Measurements from ENCODE around the gene XRN1. TPM values are rescaled to one million over a fixed set of nuclear protein-coding genes. Genes with fewer than 3 reads are reported as not detected.

The XRN1 gene
- total RNA-seq, 2 donors from 2014 or later = 32.1 to 33.3 TPM

GRCh38 chr3:142274908-142275307 lies 172.9 kb downstream of the XRN1 start:
- intact Hi-C loops (cut with DNase I) = no loop called here
- Histone ChIP-seq H3K9me3 (no peaks in the 10 kb centered on the region), H3K4me1 (replicated peaks) (no peaks in the 10 kb centered on the region), H3K27me3 (replicated peaks; ENCODE audit: insufficient read depth) (no peaks in the 10 kb centered on the region), H3K4me3 (no peak overlapping the region), H3K27ac (no peak overlapping the region), H3K36me3 (no peaks in the 10 kb centered on the region)
- no peak for DNase-seq (ENCODE audit: low spot score)
- TF ChIP-seq CTCF (IDR thresholded peaks at IDR 0.05) (no peak), POLR2A (IDR thresholded peaks at IDR 0.05) (no peak), POLR2AphosphoS5 (IDR thresholded peaks at IDR 0.05) (no peak)
- 97% methylated on average over 1 of the region's 1 CpG for WGBS

- no peaks in the 10 kb centered on the region for H3K4me1 ChIP-seq (replicated peaks)
- no peaks in the 10 kb centered on the region for H3K27me3 ChIP-seq (replicated peaks; ENCODE audit: insufficient read depth)
- TF ChIP-seq POLR2A (IDR thresholded peaks at IDR 0.05) (no peak), CTCF (IDR thresholded peaks at IDR 0.05) (no peak), POLR2AphosphoS5 (IDR thresholded peaks at IDR 0.05) (no peak)
- intact Hi-C loops (cut with DNase I) = no loop called here
- no peak overlapping the region for H3K27ac ChIP-seq
- no peaks in the 10 kb centered on the region for H3K36me3 ChIP-seq
- H3K4me3 ChIP-seq = no peak overlapping the region
- H3K9me3 ChIP-seq = no peaks in the 10 kb centered on the region
- no peak for DNase-seq (ENCODE audit: low spot score)
Observed at GRCh38 chr3:142273501-142273900, 174.3 kb downstream of the XRN1 start.

GRCh38 chr3:142272200-142272891 lies 175.5 kb downstream of the XRN1 start:
- H3K4me3 ChIP-seq = no peak overlapping the region
- intact Hi-C loops (cut with DNase I) = no loop called here
- no peaks in the 10 kb centered on the region for H3K4me1 ChIP-seq (replicated peaks)
- 85% methylated on average over 8 of the region's 8 CpGs for WGBS
- no peak for TF ChIP-seq CTCF (IDR thresholded peaks at IDR 0.05)
- TF ChIP-seq POLR2A (IDR thresholded peaks at IDR 0.05) = no peak
- no peak for TF ChIP-seq POLR2AphosphoS5 (IDR thresholded peaks at IDR 0.05)
- H3K27me3 ChIP-seq (replicated peaks; ENCODE audit: insufficient read depth) = no peaks in the 10 kb centered on the region
- H3K36me3 ChIP-seq = no peaks in the 10 kb centered on the region
- no peaks in the 10 kb centered on the region for H3K9me3 ChIP-seq
- no peak for DNase-seq (ENCODE audit: low spot score)
- no peak overlapping the region for H3K27ac ChIP-seq

- no peak for DNase-seq (ENCODE audit: low spot score)
- Histone ChIP-seq H3K36me3 (no peaks in the 10 kb centered on the region), H3K27me3 (replicated peaks; ENCODE audit: insufficient read depth) (no peaks in the 10 kb centered on the region), H3K4me1 (replicated peaks) (no peaks in the 10 kb centered on the region), H3K9me3 (no peaks in the 10 kb centered on the region), H3K27ac (no peak overlapping the region), H3K4me3 (no peak overlapping the region)
- WGBS = 86% methylated on average over 3 of the region's 3 CpGs
- TF ChIP-seq POLR2AphosphoS5 (IDR thresholded peaks at IDR 0.05) = no peak
- no peak for TF ChIP-seq CTCF (IDR thresholded peaks at IDR 0.05)
- TF ChIP-seq POLR2A (IDR thresholded peaks at IDR 0.05) = no peak
- intact Hi-C loops (cut with DNase I) = no loop called here
Observed at GRCh38 chr3:142270407-142270806, 177.4 kb downstream of the XRN1 start.

GRCh38 chr3:142269767-142270166 lies 178.1 kb downstream of the XRN1 start:
- Histone ChIP-seq H3K27ac (no peak overlapping the region), H3K27me3 (replicated peaks; ENCODE audit: insufficient read depth) (no peaks in the 10 kb centered on the region), H3K4me1 (replicated peaks) (no peaks in the 10 kb centered on the region), H3K36me3 (no peaks in the 10 kb centered on the region), H3K4me3 (no peak overlapping the region), H3K9me3 (no peaks in the 10 kb centered on the region)
- TF ChIP-seq POLR2A (IDR thresholded peaks at IDR 0.05) (no peak), POLR2AphosphoS5 (IDR thresholded peaks at IDR 0.05) (no peak), CTCF (IDR thresholded peaks at IDR 0.05) (no peak)
- intact Hi-C loops (cut with DNase I) = no loop called here
- DNase-seq (ENCODE audit: low spot score) = no peak
- 83% methylated on average over 1 of the region's 1 CpG for WGBS

Measured in prostate gland (tissue), 2 donors.